GM19351 (cell line): ENCODE measurements around the gene ATP5F1D.

Experiments
- ATAC-seq: cut with Tn5 transposase; IDR thresholded peaks from one replicate; pipeline ENCODE4 v1.9.1; 2021; ENCODE audit warnings: mild to moderate bottlenecking, moderate library complexity; ENCODE audit not compliant: unreplicated experiment

Gene ATP5F1D

GRCh38 chr19:1220477-1220930, 21.0 kb upstream of the ATP5F1D start:
- ATAC-seq, result no peak

DNA sequence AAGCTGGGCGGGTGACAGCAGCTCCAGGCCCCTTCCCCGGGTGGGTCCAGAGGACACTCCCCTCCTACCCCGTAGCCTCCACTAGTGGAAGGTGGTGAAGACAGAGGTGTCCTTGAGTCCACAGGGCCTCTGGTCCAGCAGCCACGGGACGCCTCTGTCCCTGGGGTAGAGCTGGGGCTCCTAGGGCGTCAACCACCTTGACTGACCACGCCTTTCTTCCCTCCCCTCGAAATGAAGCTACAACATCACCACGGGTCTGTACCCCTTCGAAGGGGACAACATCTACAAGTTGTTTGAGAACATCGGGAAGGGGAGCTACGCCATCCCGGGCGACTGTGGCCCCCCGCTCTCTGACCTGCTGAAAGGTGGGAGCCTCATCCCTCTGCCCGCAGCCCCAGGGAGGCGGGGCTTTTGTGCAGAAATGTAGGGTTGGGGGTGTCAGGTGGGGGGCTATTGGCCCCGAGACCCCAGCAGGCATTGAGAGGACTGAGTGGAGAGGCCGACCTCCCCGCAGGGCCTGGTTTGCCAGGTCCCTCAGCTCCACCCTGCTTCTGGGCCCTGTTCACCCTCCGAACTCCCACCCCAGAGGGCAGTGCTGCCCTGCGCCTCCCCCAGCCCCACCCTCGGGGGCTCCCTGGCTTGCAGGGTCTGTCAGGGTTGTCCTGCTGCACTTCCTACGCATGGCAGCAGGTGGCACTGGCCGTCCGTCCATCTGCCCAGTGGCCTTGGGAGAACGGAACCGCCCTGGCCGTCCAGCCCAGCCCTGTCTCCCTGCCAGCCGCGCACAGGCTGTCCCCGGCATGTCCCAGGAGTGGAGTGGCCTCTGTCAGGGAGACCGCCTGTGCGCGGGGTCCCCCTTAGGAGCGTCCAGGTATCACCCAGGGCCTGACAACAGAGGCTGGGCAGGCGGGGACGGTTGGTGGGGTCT, 20.3 kb upstream of the ATP5F1D start:
- ATAC-seq, result no peak

GRCh38 chr19:1221904-1222255, 19.7 kb upstream of the ATP5F1D start:
- no peak for ATAC-seq

DNA sequence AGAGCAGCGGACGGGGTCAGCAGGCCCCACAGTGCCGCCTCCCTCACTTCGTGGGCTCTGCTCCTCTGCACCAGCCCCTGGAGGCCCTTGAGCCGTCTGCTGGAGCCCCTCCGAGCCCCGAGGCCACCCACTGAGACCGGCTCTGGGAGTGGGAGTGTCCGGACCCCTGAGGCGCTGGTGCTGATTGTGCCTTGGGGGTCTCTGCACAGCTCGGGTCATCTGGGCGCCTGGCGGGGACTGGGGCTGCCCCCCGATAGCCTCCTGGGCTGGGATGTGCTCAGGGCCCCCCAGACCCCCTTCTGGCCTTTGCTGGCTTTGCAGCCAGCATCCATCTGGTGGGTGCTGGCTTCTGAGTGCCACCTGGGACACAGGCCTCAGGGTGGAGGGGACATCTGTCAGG, 19.2 kb upstream of the ATP5F1D start:
- no peak for ATAC-seq

DNA sequence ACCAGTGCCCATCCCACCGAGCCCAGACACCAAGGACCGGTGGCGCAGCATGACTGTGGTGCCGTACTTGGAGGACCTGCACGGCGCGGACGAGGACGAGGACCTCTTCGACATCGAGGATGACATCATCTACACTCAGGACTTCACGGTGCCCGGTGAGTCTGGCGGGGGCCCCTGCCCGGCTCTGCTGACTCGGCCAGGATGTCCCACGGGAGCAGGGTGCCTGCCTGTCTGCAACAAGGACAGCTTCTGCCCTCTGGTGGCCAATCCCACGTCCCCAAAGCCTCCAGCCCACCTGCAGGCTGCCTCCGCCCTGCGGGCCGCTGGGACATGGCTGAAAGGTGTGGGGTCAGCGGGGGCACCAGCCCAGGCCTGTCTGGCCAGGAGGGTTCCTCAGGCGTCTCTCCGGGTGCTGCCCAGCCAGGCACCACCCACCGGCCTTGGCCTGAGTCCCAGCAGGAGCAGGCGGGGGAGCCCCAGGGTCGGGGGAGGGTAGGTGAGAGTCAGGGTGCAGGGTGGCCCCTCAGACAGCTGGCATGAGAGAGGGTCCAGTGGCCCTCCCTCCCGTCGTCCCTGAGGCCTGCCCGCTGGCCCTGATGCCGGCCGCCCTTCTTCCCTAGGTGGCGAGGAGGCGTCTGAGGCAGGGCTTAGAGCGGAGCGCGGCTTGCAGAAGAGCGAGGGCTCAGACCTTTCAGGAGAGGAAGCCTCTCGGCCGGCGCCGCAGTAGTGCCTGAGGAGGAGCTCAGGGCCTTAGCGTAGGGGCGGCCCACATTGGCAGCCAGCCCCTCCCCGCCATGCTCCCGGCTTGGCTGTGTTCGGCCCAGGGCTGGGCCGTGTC, 18.3 kb upstream of the ATP5F1D start:
- no peak for ATAC-seq

- ATAC-seq, result no peak
These were observed 17.3 kb upstream of the ATP5F1D start for GRCh38 chr19:1224047-1224825.

DNA sequence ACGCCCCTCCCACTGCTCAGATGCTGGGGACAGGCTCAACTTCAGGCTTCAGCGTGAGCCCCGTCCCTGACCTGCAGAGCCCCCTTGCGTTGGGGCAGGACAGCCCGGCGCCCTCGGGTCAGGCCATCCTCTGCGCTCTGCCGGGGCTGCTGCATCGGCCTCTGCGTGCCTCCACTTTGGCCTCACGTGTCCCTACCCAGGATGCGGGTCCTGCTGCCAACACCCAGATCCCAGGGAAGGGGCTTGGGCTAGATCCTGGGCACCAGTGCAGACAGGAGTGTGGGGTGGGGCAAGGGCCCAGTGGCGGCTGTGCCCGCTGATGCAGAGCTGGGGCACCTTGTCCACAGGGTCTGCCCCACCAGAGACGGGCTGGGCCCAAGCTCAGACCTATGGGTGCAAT, 16.7 kb upstream of the ATP5F1D start:
- no peak for ATAC-seq

DNA sequence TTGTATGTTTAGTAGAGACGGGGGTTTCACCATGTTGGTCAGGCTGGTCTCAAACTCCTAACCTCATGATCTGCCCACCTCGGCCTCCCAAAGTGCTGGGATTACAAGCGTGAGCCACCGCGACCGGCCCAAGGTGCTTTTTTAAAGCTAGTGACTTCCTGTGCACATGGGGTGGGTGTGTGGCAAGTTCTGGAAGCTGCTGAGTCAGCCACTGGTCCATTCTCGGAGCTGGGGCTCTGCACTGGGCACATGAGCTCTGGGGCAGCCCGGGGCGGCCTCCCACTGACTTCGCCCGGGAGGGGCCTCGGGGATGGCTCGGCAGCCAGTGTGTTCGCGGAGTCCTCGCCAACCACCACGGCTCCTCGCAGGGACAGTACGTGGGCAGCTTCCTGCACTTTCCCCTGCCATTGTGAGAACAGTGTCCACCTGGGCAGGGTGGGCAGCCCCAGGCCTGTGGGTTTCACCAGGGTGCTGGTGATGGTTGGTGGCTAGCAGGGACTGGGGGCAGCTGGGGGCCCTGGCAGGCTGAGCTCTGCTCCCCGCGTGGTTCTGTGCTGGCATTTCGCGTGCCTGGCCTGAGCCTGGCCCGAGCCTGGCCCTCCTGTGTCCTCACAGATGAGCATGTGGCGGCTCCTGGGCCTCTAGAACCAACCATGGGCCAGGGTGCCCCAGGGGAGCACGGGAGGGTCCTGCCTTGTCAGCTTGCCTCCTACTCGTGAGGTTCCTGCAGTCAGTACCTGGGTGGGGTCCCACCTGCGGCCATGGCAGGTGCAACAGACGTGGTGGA, 15.9 kb upstream of the ATP5F1D start:
- ATAC-seq, result no peak

DNA sequence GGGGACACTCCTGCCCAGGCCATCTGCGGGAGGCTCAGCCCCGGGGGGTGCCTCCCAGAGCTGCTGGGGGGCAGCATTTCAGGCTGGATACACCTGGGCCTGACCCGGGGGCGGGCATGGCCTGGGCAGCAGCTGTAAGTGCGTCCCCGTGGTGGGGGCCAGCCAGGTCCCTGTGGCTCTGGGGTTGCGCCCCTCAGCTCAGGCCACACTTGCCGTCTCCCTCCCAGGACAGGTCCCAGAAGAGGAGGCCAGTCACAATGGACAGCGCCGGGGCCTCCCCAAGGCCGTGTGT, 15.4 kb upstream of the ATP5F1D start:
- no peak for ATAC-seq

GRCh38 chr19:1226522-1227303, 14.8 kb upstream of the ATP5F1D start:
- ATAC-seq, result no peak

DNA sequence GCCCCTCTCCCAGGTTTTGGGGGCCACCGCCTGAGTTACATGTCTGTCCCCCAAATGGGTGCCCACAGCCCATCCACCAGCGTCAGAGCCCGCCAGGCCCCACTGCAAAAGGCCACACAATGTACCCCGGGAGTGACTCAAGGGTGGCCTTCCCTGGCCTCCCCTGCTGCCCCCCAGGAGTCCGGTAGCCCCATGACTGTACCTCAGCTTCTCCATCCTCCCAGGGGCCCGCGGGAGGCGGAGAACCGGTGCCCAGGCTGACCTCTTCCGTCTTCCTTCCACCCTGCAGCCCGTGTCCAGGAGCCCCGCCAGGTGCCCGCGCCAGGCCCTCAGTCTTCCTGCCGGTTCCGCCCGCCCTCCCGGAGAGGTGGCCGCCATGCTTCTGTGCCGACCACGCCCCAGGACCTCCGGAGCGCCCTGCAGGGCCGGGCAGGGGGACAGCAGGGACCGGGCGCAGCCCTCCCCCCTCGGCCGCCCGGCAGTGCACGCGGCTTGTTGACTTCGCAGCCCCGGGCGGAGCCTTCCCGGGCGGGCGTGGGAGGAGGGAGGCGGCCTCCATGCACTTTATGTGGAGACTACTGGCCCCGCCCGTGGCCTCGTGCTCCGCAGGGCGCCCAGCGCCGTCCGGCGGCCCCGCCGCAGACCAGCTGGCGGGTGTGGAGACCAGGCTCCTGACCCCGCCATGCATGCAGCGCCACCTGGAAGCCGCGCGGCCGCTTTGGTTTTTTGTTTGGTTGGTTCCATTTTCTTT, 14.1 kb upstream of the ATP5F1D start:
- ATAC-seq, result no peak

GRCh38 chr19:1228161-1228957, 13.2 kb upstream of the ATP5F1D start:
- ATAC-seq, result no peak

GRCh38 chr19:1229056-1229923, 12.3 kb upstream of the ATP5F1D start:
- ATAC-seq, result no peak

GRCh38 chr19:1229924-1230782, 11.4 kb upstream of the ATP5F1D start:
- no peak for ATAC-seq

DNA sequence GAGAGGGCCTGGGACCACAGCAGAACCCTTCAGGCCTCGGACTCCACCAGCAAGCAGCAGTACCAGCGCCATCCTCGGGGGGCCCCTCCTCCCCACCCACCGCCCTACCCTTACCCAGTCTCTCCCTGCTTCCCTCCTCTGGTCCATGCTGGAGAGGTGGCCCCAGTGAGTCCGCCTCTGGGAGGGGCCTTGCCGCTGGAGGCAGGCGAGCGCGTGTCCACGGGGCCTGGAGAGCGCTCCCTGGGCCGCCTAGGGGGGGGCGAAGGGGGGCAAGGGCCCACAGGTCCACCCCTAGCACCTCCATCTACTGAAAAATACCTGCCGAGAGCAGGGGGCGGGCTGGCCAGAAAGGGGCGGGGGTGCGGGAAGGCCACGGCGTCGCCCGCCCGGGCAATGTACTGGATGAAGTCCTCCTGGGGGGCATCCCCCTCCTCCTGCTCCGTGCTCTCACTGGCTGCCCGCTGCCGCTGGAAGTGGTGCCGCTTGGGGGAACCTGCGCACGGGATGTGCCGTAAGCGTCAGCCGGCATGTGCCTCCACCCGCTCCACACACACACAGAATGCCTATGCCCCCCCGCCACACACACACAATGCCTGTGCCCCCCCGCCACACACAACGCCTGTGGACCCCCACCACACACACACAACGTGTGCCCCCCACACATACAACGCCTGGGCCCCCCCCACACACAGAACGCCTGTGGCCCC, 10.6 kb upstream of the ATP5F1D start:
- ATAC-seq, result no peak
